Tongue (tissue), 2 donors: ENCODE results near the gene NAALADL2. TPM values are rescaled to one million over a fixed set of nuclear protein-coding genes. Genes with fewer than 3 reads are reported as not detected.
A peak's percentile ranks its signal among the peaks of the same experiment; 100 is the strongest.
"Not testable (repeated sequence)": the region's sequence is repeated elsewhere in the genome, so short reads cannot be mapped to it uniquely, and the experiment has no call there.

Source experiments
- DNase-seq: peaks from one replicate; pipeline ENCODE4 v3.0.0-alpha.2; 2015
- total RNA-seq: library from RNA; depleted of rRNA; stranded (reverse); fragments of >200 nt; gene quantifications from one replicate; pipeline ENCODE4 v1.2.3, GENCODE V29; 2014

The NAALADL2 gene
- total RNA-seq, 1 donor from 2014 or later = 76.0 TPM

DNA sequence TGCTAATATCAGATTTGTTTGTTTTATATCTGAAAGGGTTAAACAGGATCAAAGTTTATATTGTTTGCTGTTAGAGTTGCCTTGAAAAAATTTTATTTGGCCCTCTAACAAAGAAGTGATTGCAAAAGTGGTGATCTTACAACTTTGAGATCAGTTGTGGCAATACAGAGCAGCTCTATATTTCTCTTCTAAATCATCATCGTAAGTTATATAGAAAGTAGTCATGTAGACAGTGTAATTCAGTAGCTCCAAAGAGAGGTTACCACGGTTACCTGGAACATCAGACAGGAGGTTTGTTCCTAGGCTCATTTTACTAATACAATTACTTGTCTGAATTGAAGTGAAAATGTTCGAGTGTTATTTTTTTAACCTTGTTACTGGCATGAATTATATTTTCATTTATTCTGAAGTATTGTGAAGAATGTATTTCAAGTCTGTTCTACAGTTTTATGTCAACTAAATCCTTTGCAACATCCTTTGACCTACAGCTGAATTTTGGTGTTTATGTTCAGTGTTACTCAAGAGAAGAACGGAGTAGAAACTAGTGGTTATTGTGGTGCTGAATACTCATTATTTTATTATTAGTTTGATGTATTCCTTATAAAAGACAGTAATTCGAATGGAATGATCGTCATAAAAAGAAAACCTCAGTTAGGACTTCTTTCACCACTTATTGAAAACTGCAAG is 214.2 kb downstream of the NAALADL2 start:
- DNase-seq = peak; percentile 32

DNA sequence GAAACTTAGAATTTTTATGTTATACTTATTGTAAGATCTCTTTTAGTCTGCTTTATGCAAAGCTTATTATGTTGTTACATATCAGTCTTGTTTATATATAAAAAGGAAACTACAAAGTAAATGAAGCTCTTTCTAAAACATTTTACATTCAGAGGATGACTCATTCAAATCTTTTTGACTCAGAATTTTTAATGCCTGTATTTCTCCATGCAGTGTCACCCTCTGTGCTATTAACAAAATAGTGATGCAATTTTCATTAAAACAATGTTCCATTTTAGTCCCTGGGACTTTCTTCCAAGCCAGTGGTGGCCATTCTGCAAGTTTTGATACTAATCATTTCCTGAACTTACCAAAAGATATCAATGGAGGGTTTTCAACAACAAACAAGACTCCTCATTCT is 216.1 kb downstream of the NAALADL2 start:
- no peak for DNase-seq

DNA sequence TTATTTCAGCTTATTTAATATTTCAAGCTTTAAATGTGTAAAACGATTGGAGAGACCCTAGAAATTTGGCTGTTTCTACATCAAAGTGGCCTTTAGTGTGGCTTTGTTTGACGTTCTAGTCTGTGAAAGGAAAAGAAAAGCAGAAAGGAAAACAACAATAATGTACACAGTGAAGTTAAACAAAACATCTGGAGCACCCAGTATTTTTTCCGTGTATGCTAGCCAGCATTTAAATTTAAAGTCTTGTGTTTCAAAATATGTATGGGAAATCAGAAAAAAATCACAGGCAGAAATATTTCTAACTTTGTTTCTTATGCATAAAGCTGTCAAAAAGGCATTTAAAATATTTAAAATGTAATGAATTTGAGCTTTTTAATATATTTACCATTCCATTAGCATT is 218.1 kb downstream of the NAALADL2 start:
- DNase-seq = peak; percentile 30

DNA sequence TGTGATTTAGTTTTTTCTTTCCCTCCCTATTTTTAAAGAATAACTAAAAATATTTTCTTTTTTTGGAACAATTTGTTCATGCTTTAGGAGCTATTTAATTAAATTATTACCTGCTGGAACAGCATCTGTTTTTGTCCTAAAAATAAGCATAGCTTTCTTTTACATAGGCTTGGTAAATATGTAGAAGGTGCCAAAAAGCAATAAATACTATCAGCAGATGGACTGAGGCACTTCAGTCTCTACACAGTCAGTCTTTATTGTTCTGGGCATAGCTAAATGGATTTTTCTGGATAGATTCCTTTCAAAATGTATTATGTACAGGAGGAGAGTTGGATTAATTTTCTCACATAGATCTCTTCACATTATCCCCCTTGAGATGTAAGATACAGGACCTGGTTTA is 223.5 kb downstream of the NAALADL2 start:
- no peak for DNase-seq

DNA sequence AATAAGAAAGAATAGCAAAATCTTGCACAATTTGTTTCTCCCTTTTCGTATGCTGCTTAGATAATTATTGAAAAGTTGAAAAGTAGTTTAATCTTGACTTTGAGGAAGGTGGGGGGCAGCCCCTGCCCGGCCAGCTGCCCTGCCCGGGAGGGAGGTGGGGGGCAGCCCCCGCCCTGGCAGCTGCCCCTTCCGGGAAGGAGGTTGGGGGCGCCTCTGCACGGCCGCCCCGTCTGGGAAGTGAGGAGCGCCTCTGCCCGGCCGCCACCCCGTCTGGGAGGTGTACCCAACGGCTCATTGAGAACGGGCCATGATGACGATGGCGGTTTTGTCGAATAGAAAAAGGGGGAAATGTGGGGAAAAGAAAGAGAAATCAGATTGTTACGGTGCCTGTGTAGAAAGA is 228.0 kb downstream of the NAALADL2 start:
- DNase-seq = not testable (repeated sequence)

DNA sequence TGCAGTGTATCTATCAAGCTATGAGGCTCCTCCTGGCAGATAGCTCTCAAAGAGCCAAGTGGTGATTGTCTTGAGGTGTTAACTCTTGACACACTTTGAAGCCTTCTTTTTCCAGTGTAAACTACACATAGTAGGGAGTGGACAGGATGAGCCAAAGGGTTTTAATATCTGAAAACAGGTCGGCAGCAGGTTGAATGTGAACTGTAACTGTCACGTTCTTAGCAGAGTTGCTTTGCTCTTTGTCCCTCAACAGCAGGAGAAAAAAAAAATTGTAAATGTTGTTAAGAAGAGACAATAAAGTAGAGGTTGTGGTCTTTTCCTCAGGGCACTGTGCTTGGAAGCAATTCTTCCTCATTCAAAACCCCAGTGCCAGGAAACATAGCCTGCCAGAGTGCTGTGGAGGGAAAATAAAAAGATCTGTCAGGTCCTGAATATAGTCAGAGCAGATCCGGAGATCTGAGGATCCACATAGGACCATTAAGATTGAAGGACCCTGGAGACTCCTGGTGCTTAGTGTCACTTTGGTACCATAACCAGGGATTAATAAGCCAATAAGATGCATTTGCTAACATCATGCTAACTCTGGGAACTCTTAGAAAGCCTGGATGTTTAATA is 229.7 kb downstream of the NAALADL2 start:
- DNase-seq = no peak

DNA sequence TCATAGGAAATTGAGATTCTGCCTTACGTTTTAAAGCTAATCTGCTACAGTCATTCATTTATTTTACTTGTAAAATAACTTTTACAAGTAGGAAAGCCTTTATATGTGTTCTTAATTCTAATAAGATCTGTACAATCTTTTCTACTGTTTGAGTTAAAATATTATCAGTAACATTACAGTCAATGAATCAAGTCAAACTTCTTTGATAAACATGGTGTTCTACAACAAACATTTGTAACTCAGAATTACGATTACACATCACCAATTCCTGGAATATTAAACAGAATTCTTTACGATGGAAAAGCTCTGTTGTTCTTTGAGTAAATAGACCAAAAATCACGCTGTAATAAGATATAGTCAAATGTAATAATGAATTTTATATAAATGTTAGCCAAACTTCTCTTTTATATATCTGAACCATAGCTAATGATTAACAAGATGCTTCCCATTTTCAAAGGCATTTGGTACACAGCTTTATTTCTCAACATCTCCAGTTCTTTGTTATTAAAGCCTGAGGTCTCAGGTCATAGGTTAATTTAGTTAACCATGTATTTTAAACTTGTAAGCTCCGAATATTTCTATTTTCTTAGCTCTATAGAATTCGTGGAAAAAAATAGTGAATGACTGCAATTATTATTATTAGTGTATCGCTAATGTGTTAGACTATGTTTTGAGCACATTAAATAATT is 232.4 kb downstream of the NAALADL2 start:
- no peak for DNase-seq

DNA sequence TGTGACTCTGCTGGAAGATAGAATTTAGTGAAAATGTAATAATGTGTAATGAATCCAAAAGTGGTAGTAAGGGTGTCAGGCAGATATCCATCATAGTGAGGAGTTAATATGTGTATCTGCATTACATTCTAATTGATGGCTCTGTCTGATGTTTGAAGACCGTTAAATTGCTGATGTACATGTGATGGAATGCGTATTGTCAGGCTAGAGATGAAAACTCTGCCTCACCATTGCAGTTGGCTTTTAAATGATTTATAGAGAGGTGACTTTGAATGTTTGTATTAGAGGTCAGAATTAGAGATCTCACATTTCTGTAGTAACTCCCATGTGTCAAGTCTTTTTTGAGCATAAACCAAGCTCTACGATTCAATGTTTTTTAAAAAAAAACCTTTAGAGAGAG is 234.6 kb downstream of the NAALADL2 start:
- no peak for DNase-seq

DNA sequence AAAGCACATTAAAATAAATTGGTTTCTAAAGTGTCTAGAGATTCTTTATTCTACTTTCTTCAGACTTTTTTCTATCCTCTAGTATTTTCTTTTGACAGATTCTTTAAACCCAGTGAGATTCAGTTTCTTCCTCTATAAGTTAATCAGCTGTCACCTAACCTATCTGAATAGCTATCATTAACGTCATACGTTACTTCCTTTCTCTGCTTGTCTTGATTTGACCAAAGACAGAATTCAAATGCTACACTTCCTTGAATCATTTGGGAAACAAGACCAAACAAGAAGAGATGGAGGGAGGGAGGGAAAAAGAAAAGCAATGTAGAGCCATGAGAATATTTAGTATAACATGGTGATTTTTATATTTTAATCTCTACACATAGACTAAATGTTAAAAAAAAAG is 235.2 kb downstream of the NAALADL2 start:
- DNase-seq = no peak

DNA sequence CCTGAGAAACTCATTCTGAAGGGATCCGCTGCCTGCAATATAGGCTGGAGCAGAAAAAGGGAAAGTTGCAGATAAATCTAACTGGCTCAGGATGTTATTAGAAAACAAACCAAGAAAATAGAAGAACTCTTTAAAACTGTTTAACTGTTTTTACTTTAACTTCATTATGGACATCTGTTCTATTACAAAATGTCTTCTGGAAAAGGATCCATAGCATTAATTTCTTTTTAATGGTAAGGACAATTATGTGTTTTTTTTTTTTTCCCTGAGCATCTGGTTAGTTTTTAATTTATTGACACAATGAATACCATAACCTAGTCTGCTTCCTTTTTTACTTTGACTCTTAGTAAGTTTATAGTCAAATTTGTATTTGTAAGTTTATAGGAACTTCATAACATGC is 239.5 kb downstream of the NAALADL2 start:
- no peak for DNase-seq

DNA sequence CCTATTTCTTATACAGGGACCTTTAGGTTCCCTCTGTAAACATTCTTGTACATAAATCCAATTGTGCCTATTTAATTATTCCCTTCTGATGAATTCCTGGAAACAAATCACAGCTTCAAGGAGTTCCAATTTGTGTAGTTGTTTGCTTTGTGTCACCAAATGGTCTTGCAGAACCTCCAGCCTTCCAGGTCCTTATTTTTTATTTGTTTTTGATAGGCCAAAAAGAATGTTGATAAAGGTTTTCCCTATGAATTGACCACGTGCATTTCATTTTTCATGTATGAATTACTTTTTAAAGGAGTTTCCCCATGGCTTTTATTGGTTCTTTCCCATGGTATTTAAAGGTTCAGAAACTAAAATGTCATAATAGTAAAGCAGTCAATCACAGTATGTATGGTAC is 243.0 kb downstream of the NAALADL2 start:
- no peak for DNase-seq

DNA sequence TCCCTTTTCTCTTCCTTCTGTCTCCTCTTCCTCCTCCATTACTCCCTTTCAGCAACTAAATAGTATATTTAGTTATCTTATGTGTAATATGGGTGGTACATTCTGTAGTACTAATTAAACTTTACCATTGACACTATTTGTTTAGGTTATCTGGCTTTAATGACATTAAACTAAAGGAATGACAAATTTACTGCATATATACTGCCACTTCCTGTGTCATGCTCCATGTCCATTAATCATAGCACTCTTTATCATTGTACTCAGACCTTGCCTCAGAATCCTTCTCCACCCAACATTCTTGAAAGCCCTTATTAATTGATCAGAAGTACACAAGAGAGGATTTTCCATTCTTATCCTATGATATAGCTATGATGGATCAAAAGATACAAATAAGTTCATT is 244.2 kb downstream of the NAALADL2 start:
- no peak for DNase-seq

DNA sequence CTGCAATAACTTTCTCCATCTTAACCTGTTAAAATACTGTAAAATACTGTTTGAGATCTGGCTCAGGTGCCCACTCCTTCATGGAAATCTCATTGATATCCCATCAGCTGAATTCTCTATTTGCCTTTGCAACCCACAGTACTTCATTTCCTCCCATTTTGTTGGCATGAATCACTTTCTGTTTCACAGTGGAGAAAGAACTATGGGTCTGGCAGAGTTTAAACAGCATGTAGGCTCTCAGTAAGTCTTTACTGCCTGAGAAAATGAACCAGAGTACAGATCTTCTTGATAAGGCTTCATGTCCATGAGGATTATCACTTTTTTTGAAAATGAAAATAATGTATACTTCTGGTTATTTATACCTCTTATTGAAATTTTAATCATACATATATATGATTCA is 245.9 kb downstream of the NAALADL2 start:
- no peak for DNase-seq

DNA sequence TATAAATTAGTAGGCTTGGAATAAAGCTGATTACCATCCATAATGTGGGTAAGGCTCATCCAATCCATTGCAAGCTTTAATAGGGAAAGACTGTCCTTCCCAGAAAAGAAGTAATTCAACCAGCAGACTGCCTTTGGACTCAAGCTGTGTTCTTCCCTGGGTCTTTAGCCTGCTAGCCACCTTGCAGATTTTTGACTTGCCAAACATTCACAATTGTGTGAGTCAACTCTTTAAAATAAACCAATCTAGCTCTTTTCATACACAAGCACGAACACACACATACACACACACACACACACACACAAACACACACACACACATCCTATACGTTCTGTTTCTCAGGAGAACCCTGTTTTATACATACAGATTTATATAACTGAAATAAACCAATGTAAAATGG is 248.1 kb downstream of the NAALADL2 start:
- no peak for DNase-seq

DNA sequence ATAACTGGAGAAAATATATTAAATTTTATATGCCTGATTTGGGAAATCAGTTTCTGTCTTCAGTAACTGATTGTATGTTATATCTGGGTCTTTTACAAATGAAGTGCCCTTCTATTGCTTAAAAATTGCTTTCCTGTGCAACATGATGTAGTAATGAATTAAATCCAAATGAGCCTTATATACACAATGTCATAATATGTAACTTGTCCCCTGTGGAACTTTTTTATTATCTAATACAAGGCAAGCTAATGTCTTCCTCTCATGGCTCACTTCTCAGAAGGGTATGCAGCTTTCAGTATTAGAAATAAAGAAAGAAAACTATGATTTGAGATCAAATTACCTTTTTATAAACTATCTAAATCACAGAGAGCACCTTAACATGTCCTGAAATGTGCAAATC is 248.9 kb downstream of the NAALADL2 start:
- no peak for DNase-seq

DNA sequence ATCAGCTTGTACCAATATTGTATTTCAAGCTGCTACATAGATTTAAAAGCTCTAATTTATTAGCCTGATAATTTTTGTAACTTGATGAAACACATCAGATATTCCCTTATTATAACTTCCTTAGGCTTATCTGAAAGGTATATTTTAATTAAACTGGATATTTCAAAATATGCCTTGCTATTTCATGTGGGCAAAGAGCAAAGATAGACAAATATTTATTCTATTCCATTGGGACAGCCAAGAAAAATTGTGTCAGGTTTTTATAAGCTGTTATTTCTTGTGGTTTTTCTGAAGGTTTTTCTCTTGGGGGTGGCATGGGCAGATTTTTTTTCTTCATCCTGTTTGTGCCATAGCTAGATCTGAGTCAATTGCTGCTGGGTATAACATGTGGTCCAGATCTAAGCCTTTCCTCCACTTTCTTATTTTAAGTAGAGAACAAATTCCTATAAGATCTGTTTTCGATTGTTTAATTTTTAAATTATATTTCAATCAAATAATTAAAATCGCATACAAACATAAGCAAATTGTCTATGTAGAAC is 249.5 kb downstream of the NAALADL2 start:
- no peak for DNase-seq

DNA sequence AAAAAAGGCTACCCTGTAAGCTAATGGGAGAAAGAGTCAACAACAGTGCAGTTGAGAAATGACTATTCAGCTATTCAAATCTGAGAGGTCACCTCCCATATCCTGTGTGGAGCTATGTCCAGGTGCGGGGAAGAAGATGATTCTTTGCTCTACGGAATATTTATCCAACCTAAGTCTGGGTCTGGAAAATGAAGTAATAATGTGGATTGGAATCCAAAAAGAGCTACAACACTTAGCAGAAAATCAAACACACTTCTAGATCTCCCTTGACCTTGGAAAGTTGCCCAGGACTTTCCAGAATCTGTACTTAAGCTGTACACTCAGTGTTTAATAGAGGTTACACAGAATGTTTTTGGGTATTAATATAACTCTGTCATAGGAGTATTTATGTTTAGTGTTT is 251.9 kb downstream of the NAALADL2 start:
- no peak for DNase-seq

DNA sequence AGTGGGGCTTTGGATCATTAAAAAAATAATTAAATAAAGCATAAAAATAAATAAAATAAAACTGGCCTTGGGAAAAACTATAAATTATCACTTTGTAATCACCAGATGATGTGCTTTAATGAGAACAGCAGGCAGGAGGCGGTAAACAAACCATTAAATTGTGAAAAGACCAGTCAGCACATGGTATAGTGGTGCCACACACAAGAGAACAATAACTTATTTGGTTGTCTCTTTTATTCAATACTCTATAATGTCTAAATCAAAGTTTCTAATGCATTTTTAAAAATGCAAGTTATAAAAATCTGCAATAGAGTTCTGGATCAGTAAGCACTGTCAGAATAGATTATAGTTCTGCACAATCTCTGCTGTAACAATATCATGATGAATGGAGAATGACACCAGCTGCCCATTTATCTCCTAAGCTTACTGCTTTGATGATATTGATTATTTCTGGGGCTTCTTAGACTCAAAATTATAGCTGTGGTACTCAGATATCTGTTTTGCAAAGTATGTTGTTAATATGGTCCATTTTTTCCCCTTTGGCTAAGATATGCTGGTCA is 259.3 kb downstream of the NAALADL2 start:
- no peak for DNase-seq

DNA sequence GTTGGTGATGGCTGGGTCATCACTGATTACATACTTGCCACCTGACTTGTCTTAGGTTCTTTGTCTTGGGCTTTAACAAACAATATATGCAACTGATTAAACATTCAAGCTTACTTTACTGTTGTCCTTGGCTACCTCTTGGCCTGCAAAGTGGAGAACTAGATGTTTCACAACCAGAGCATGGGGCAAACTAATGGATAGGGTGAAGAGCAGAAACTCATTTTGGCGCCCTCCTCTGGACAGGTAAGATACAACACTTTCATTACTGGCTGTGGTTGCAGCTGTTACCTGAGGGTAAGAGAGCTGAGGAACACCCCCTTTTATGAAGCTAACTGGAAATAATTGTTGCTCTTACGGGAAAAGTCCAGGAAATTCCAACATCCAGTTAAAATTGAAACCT is 262.1 kb downstream of the NAALADL2 start:
- no peak for DNase-seq

DNA sequence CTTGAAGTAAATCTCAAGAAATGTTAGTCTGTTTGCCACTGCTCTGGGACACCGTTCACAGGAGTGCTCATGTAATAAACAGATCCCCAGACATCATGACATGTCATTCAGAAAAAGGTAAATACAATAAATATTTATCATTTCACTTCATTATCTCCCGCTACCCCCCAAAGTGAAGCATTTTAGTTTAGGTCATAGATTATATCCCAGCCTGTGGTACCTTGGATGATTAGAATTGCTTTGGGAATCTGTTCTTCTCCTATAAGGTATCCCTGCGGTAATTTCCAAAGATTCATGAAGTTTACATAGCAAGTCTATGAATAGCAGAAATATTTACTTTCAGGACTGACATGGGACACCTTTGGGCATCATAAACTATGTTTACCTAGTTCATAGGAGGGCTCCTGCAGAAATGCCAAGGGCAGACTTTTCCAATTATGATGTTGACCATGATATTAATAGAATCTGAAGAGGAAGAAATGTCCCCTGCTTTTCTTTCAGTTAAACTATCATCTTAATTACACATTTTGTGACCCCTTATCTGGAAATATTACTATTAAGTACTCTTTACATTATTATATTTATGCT is 268.0 kb downstream of the NAALADL2 start:
- DNase-seq = no peak

DNA sequence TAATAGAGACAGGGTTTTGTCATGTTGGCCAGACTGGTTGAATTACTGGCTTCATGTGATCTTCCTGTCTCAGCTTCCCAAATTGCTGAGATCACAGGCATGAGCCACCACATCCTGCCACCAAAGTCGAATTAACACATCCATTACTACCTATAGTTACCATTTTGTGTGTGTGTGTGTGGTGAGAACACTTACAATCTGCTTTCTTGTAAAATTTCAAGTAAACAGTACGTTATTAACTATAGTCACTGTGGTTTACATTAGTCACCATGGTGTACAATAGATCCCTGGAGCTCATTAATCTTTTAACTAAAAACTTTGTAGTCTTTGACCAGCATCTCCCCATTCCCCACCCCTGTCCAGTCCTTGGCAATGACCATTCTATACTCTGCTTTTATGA is 270.0 kb downstream of the NAALADL2 start:
- no peak for DNase-seq

DNA sequence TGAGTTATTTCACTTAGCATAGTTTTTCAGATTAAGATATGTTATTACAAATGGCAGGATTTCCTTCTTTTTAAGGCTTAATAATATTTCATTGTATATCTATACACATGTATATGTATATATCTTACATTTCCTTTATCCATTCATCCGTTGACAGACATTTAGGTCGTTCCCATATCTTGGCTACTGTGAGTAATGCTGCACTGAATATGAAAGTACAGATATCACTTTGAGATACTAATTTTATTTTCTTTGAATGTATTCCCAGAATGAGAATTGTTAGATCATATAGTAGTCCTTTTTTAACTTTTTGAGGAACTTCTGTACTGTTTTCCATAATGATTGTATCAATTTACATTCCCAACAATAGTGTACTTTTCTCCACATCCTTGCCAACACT is 270.4 kb downstream of the NAALADL2 start:
- DNase-seq = no peak

DNA sequence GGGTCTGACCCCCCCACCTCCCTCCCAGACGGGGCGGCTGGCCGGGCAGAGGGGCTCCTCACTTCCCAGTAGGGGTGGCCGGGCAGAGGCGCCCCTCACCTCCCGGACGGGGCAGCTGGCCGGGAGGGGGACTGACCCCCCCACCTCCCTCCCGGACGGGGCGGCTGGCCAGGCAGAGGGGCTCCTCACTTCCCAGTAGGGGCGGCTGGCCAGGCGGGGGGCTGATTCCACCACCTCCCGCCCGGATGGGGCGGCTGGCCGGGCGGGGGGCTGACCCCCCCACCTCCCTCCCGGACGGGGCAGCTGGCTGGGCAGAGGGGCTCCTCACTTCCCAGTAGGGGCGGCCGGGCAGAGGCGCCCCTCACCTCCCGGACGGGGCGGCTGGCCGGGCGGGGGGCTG is 272.7 kb downstream of the NAALADL2 start:
- DNase-seq = not testable (repeated sequence)
